ENCODE measurements around the gene FPR2. TPM values are rescaled to one million over a fixed set of nuclear protein-coding genes. Genes with fewer than 3 reads are reported as not detected.
"Not testable (repeated sequence)": the region's sequence is repeated elsewhere in the genome, so short reads cannot be mapped to it uniquely, and the experiment has no call there.

The FPR2 gene
- total RNA-seq, 1 donor from 2014 or later = 1.4 TPM

- intact Hi-C loops (cut with DNase I) = no loop called here
- DNase-seq (ENCODE audit: low spot score) = peak; percentile 86
These were observed 39.7 kb downstream of the FPR2 start for GRCh38 chr19:51800473-51801244.

GRCh38 chr19:51802775-51803174 lies 41.8 kb downstream of the FPR2 start:
- DNase-seq (ENCODE audit: low spot score) = no peak
- intact Hi-C loops (cut with DNase I) = no loop called here

- DNase-seq (ENCODE audit: low spot score) = no peak
- intact Hi-C loops (cut with DNase I) = no loop called here
These were observed 42.5 kb downstream of the FPR2 start for GRCh38 chr19:51803519-51803918.

GRCh38 chr19:51803967-51804366 lies 43.0 kb downstream of the FPR2 start:
- intact Hi-C loops (cut with DNase I) = no loop called here
- DNase-seq (ENCODE audit: low spot score) = no peak

GRCh38 chr19:51804789-51805188 lies 43.8 kb downstream of the FPR2 start:
- intact Hi-C loops (cut with DNase I) = not testable (repeated sequence)

GRCh38 chr19:51805396-51805795 lies 44.4 kb downstream of the FPR2 start:
- DNase-seq (ENCODE audit: low spot score); intact Hi-C loops (cut with DNase I): not testable (repeated sequence)

More at GRCh38 chr19:51804789-51805188, 43.8 kb downstream of the FPR2 start:
- DNase-seq (ENCODE audit: low spot score) = not testable (repeated sequence)

GRCh38 chr19:51806571-51806970 lies 45.6 kb downstream of the FPR2 start:
- intact Hi-C loops (cut with DNase I); DNase-seq (ENCODE audit: low spot score): not testable (repeated sequence)

- no peak for DNase-seq (ENCODE audit: low spot score)
- intact Hi-C loops (cut with DNase I) = no loop called here
These were observed 46.2 kb downstream of the FPR2 start for GRCh38 chr19:51807111-51807701.

GRCh38 chr19:51807925-51808324 lies 46.9 kb downstream of the FPR2 start:
- intact Hi-C loops (cut with DNase I) = no loop called here
- no peak for DNase-seq (ENCODE audit: low spot score)

GRCh38 chr19:51808333-51808986 lies 47.5 kb downstream of the FPR2 start:
- intact Hi-C loops (cut with DNase I) = no loop called here
- DNase-seq (ENCODE audit: low spot score) = no peak

GRCh38 chr19:51809787-51810186 lies 48.8 kb downstream of the FPR2 start:
- intact Hi-C loops (cut with DNase I) = no loop called here
- DNase-seq (ENCODE audit: low spot score) = no peak

- no peak for DNase-seq (ENCODE audit: low spot score)
- intact Hi-C loops (cut with DNase I) = no loop called here
These were observed 49.2 kb downstream of the FPR2 start for GRCh38 chr19:51810223-51810622.

- intact Hi-C loops (cut with DNase I) = no loop called here
- DNase-seq (ENCODE audit: low spot score) = no peak
These were observed 50.4 kb downstream of the FPR2 start for GRCh38 chr19:51811344-51811743.

- DNase-seq (ENCODE audit: low spot score) = no peak
- intact Hi-C loops (cut with DNase I) = no loop called here
These were observed 54.1 kb downstream of the FPR2 start for GRCh38 chr19:51815043-51815442.

- intact Hi-C loops (cut with DNase I) = no loop called here
- DNase-seq (ENCODE audit: low spot score) = no peak
These were observed 55.7 kb downstream of the FPR2 start for GRCh38 chr19:51816711-51817110.

GRCh38 chr19:51820011-51820410 lies 59.0 kb downstream of the FPR2 start:
- intact Hi-C loops (cut with DNase I) = no loop called here
- DNase-seq (ENCODE audit: low spot score) = no peak

Other genes starting within 250 kb of the FPR2 start
- 0.22 TPM for gene SIGLEC6, start 229.5 kb upstream of the FPR2 start, total RNA-seq
- 7.8 TPM for gene ZNF175, start 189.9 kb upstream of the FPR2 start, total RNA-seq
- gene SIGLEC5, start 130.8 kb upstream of the FPR2 start, total RNA-seq = 0.94 TPM
- 1.2 TPM for gene SIGLEC14, start 114.4 kb upstream of the FPR2 start, total RNA-seq
- 14.7 TPM for gene SPACA6, start 67.8 kb upstream of the FPR2 start, total RNA-seq
- gene HAS1, start 37.2 kb upstream of the FPR2 start, total RNA-seq = 0.54 TPM
- 5.4 TPM for gene FPR1, start 9.3 kb upstream of the FPR2 start, total RNA-seq
- gene FPR3, start 34.0 kb downstream of the FPR2 start, total RNA-seq = 3.2 TPM
- gene ZNF577, start 126.8 kb downstream of the FPR2 start, total RNA-seq = 9.4 TPM
- gene ZNF649, start 143.8 kb downstream of the FPR2 start, total RNA-seq = 8.6 TPM
- gene ZNF613, start 166.3 kb downstream of the FPR2 start, total RNA-seq = 3.8 TPM
- gene ZNF350, start 225.7 kb downstream of the FPR2 start, total RNA-seq = 8.2 TPM
- 11.8 TPM for gene ZNF615, start 247.0 kb downstream of the FPR2 start, total RNA-seq